GM12873 (cell line): ENCODE data around the gene TOP2B.
A peak's percentile ranks its signal among the peaks of the same experiment; 100 is the strongest.

Experiments used
- CTCF ChIP-seq: IDR thresholded peaks from 2 replicates; pipeline ENCODE4 v1.5.1; 2012; ENCODE audit warnings: low read depth, mild to moderate bottlenecking, moderate library complexity, low read length, control low read depth; ENCODE audit not compliant: insufficient read depth; ENCODE audit errors: missing control alignments

The TOP2B gene

GRCh38 chr3:25648107-25648535 lies 16.6 kb downstream of the TOP2B start:
- TF ChIP-seq CTCF, result peak; percentile 90

GRCh38 chr3:25635038-25635437 lies 29.7 kb downstream of the TOP2B start:
- no peak for TF ChIP-seq CTCF

GRCh38 chr3:25633919-25634318 lies 30.8 kb downstream of the TOP2B start:
- TF ChIP-seq CTCF, result no peak

- TF ChIP-seq CTCF, result no peak
Measured at GRCh38 chr3:25631989-25632388, 32.7 kb downstream of the TOP2B start.

- no peak for TF ChIP-seq CTCF
Measured at GRCh38 chr3:25621087-25621486, 43.6 kb downstream of the TOP2B start.

- TF ChIP-seq CTCF, result no peak
Measured at GRCh38 chr3:25620493-25620892, 44.2 kb downstream of the TOP2B start.

- no peak for TF ChIP-seq CTCF
Measured at GRCh38 chr3:25619382-25619781, 45.3 kb downstream of the TOP2B start.

- TF ChIP-seq CTCF, result no peak
Measured at GRCh38 chr3:25618028-25618427, 46.7 kb downstream of the TOP2B start.
